K562 (cell line): ENCODE data around the gene LMBR1. TPM values are rescaled to one million over a fixed set of nuclear protein-coding genes. Genes with fewer than 3 reads are reported as not detected.

Source experiments
- ATAC-seq: fragments of 200-7000 bp; cut with Tn5 transposase; 3 replicates; pipeline ENCODE4 v1.9.1; 2020; ENCODE audit warnings: moderate library complexity
- BruUV-seq: library from RNA; stranded (reverse); fragments of 400-500 nt; replicated peaks from 2 replicates; lab custom pipeline; 2021; lab: Mats Ljungman, UMichigan
- CTCF ChIA-PET: fragments of 300-600 bp; formaldehyde crosslinking; extraction: SDS; loops from one replicate; lab custom pipeline; 2021; ENCODE audit warnings: low intra/inter-chr PET ratio; lab: Yijun Ruan, JAX
- POLR2A ChIA-PET: fragments of 300-600, 350-650 bp; sonication (Branson Sonifier 250); formaldehyde crosslinking; extraction: SDS; loops from one replicate; lab custom pipeline; 2021; ENCODE audit warnings: antibody characterized with exemption, inconsistent platforms; lab: Yijun Ruan, JAX
- DNase-seq, 4 experiments: peaks; one replicate each; pipeline versions ENCODE4 v3.0.0 to v3.0.0-alpha.2; 2011 to 2018; ENCODE audit warnings: low spot score in 3 of 4, mixed read lengths in 3 of 4; ENCODE audit errors: extremely low read depth in 1 of 4
- FAIRE-seq: peaks from 2 replicates; lab custom pipeline; 2011; peaks lifted over from hg19 to GRCh38; lab: Jason Lieb, UNC
- H2AFZ ChIP-seq: 2 replicates; pipeline ENCODE4 v1.6.0; 2011; ENCODE audit warnings: low read depth, low read length, control low read depth, inconsistent platforms
- H3K27ac ChIP-seq: fragments of 200-600 bp; 3 replicates; pipeline ENCODE4 v1.8.0; 2011; ENCODE audit warnings: low read depth, mild to moderate bottlenecking, control low read depth, inconsistent platforms, low read length, moderate library complexity, mixed read lengths; ENCODE audit errors: extremely low read depth
- H3K27me3 ChIP-seq, 2 experiments: fragments of 300-600 bp in 1 of 2; 2 replicates in 1 of 2; 3 replicates in 1 of 2; pipeline versions ENCODE4 v1.6.0 to v1.8.0; 2011; ENCODE audit warnings: inconsistent platforms in 2 of 2, low read length in 2 of 2, mild to moderate bottlenecking in 1 of 2, mixed read lengths in 1 of 2, moderate library complexity in 1 of 2; ENCODE audit not compliant: control insufficient read depth in 2 of 2, insufficient read depth in 2 of 2
- H3K36me3 ChIP-seq: fragments of 300-600 bp; 3 replicates; pipeline ENCODE4 v1.8.0; 2011; ENCODE audit warnings: mild to moderate bottlenecking, low read length, inconsistent platforms; ENCODE audit not compliant: control insufficient read depth, insufficient read depth
- H3K4me1 ChIP-seq, 2 experiments: fragments of 200-600 bp in 1 of 2; replicated peaks in 1 of 2; 2 replicates in 1 of 2; 3 replicates in 1 of 2; pipeline versions ENCODE4 v1.5.1 to v1.8.0; 2011; ENCODE audit warnings: inconsistent platforms in 2 of 2, low read length in 2 of 2, mild to moderate bottlenecking in 1 of 2, mixed read lengths in 1 of 2, moderate library complexity in 1 of 2; ENCODE audit not compliant: control insufficient read depth in 2 of 2, insufficient read depth in 2 of 2
- H3K4me2 ChIP-seq: 2 replicates; pipeline ENCODE4 v1.6.1; 2011; ENCODE audit warnings: low read length, control low read depth, inconsistent platforms, mixed read lengths; ENCODE audit not compliant: insufficient read depth
- H3K4me3 ChIP-seq: fragments of 200-600 bp; sonication (generic), shearing (Covaris generic); 2 replicates; pipeline ENCODE4 v1.5.1; 2016; ENCODE audit warnings: control low read depth, inconsistent platforms
- H3K79me2 ChIP-seq: fragments of 200-600 bp; 3 replicates; pipeline ENCODE4 v1.8.0; 2011; ENCODE audit warnings: low read length, inconsistent platforms; ENCODE audit not compliant: control insufficient read depth, insufficient read depth
- H3K9ac ChIP-seq, 2 experiments: 2 replicates each; pipeline versions ENCODE4 v1.6.0 to v1.6.1; 2011; ENCODE audit warnings: low read depth in 2 of 2, low read length in 2 of 2, control low read depth in 1 of 2, inconsistent platforms in 1 of 2, mild to moderate bottlenecking in 1 of 2, mixed read lengths in 1 of 2; ENCODE audit not compliant: insufficient read depth in 1 of 2
- H3K9me1 ChIP-seq: one replicate; pipeline ENCODE4 v1.6.0; 2011; ENCODE audit warnings: inconsistent platforms, mild to moderate bottlenecking, low read length, moderate library complexity; ENCODE audit not compliant: control insufficient read depth, insufficient read depth
- H3K9me3 ChIP-seq: replicated peaks from 2 replicates; pipeline ENCODE4 v1.5.1; 2011; ENCODE audit warnings: low read depth, low read length, inconsistent platforms; ENCODE audit not compliant: control insufficient read depth, insufficient read depth
- H4K20me1 ChIP-seq: replicated peaks from 2 replicates; pipeline ENCODE4 v1.6.1; 2011; ENCODE audit warnings: low read length, inconsistent platforms, mixed read lengths; ENCODE audit not compliant: control insufficient read depth, insufficient read depth
- ASH1L ChIP-seq: fragments of 450-650 bp; IDR thresholded peaks from 2 replicates; pipeline ENCODE4 v1.6.1; 2018; ENCODE audit warnings: borderline replicate concordance, mild to moderate bottlenecking, low read depth; ENCODE audit not compliant: partially characterized antibody
- DEAF1 ChIP-seq: fragments of 450-650 bp; formaldehyde crosslinking; IDR thresholded peaks from 2 replicates; pipeline ENCODE4 v1.4.0; 2020; ENCODE audit warnings: mild to moderate bottlenecking, moderate library complexity
- EZH2 ChIP-seq: IDR thresholded peaks from 2 replicates; pipeline ENCODE4 v1.6.1; 2012; ENCODE audit warnings: low read depth, mild to moderate bottlenecking, inconsistent platforms, low read length, borderline replicate concordance
- FOXJ2 ChIP-seq: fragments of 200-800 bp; sonication (Bioruptor generic); IDR thresholded peaks from 2 replicates; pipeline ENCODE4 v1.6.1; 2016; ENCODE audit warnings: missing genetic modification characterization, missing compliant biosample characterization
- KLF13 ChIP-seq: fragments of 450-650 bp; IDR thresholded peaks from 2 replicates; pipeline ENCODE4 v1.6.1; 2016; ENCODE audit warnings: missing genetic modification characterization, low read depth, mild to moderate bottlenecking, missing compliant biosample characterization, moderate library complexity, borderline replicate concordance
- NR2C1 ChIP-seq, 2 experiments: fragments of 450-650 bp; IDR thresholded peaks; 2 replicates each; pipeline ENCODE4 v1.6.1; 2017; ENCODE audit warnings: mild to moderate bottlenecking in 2 of 2, antibody characterized with exemption in 1 of 2, inconsistent platforms in 1 of 2, missing compliant biosample characterization in 1 of 2, missing genetic modification characterization in 1 of 2
- PKNOX1 ChIP-seq: fragments of 450-650 bp; IDR thresholded peaks from 2 replicates; pipeline ENCODE4 v1.6.1; 2016
- RFX7 ChIP-seq: fragments of 250-450 bp; sonication (Bioruptor Pico); IDR thresholded peaks from 2 replicates; pipeline ENCODE4 v1.5.1; 2021; ENCODE audit warnings: mild to moderate bottlenecking
- TRIM28 ChIP-seq: fragments of 450-650 bp; IDR thresholded peaks from 2 replicates; pipeline ENCODE4 v1.6.1; 2017
- ZNF212 ChIP-seq: fragments of 450-650 bp; formaldehyde crosslinking; IDR thresholded peaks from 2 replicates; pipeline ENCODE4 v1.4.0; 2020; ENCODE audit warnings: mild to moderate bottlenecking
- ZNF644 ChIP-seq: fragments of 200-800 bp; sonication (Bioruptor generic); IDR thresholded peaks from 2 replicates; pipeline ENCODE4 v1.6.1; 2016; ENCODE audit warnings: low read depth, missing genetic modification characterization, missing compliant biosample characterization
- WGBS: fragments of 100-300 bp; shearing (Covaris generic); methylation state at CpG from one replicate; pipeline ENCODE4 v1.1.6; 2016; ENCODE audit warnings: low coverage, mixed read lengths; ENCODE audit not compliant: insufficient coverage; ENCODE audit errors: missing lambda C conversion rate; 5-methylcytosine and 5-hydroxymethylcytosine counted together
- in situ Hi-C: fragments of 300-500 bp; cut with MboI; formaldehyde crosslinking; loops from 4 replicates; pipeline ENCODE4 v1.15.0; 2018; ENCODE audit warnings: inconsistent platforms, mixed read lengths
- intact Hi-C: fragments of 100-400 bp; cut with micrococcal nuclease; formaldehyde crosslinking; loops from 2 replicates; pipeline ENCODE4 v1.14.2; 2022
- polyA plus RNA-seq, 8 experiments: library from polyadenylated mRNA; depleted of rRNA in 4 of 8; stranded (reverse) in 5 of 8; unstranded in 3 of 8; fragments of >200 nt; fragmentation: Nextera tagmentation in 2 of 8; fragmentation: Illumina TruSeq in 1 of 8; extraction: Ambion mirVana in 2 of 8; extraction: Trizol in 1 of 8; gene quantifications; 2 replicates each; pipeline versions ENCODE4 v1.2.1 to v1.2.3, GENCODE V29; 2011 to 2014; ENCODE audit warnings: inconsistent platforms in 1 of 8, missing spikeins in 1 of 8
- total RNA-seq, 7 experiments: library from RNA; depleted of rRNA in 6 of 7; stranded (reverse); fragments of >200 nt in 6 of 7; fragmentation: Illumina TruSeq in 2 of 7; extraction: Trizol in 2 of 7; gene quantifications; 2 replicates each; pipeline versions ENCODE4 v1.2.1 to v1.2.3, GENCODE V29; 2011 to 2021; ENCODE audit warnings: low replicate concordance in 1 of 7
- TF ChIP-seq, protein P1 (sequence below): sonication (generic); formaldehyde crosslinking; IDR thresholded peaks from 2 replicates; pipeline ENCODE4 v1.8.0; 2023; ENCODE audit warnings: mild to moderate bottlenecking, missing genetic modification reagents
- TF ChIP-seq, protein P2 (sequence below): sonication (generic); formaldehyde crosslinking; IDR thresholded peaks from 2 replicates; pipeline ENCODE4 v1.5.0; 2020; ENCODE audit warnings: missing genetic modification reagents

The LMBR1 gene
- total and polyA plus RNA-seq, 9 of the 15 experiments (the other 6 are each of a cell fraction or from before 2014, with no cell fraction given), result 7.7 to 90.0 (median 59.9) TPM

DNA sequence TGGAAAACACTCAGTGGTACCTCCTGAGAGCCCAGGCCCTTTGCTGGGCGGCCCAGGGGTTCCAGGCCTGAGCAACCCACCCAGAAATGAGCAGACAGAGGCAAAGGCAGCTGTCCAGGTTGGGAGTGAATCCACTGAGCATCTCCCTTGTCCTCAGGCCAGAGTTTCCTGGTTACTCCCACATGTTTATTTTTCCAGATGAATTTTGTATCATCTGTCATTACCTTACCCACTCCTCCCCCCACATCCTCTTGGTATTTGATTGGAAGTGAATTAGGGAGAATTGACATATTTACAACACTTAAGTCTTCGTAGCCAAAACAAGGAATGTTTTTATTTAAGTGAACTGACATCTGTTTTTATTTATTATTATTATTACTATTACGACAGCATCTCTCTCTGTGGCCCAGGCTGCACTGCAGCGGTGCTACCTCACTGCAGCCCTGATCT lies 13.2 kb upstream of the LMBR1 start:
- BruUV-seq, result no TSS peak

More for the DNA sequence above, 13.2 kb upstream of the LMBR1 start:
- in situ Hi-C loops, result no loop called here
- WGBS, result 14% methylated on average over 4 of the region's 4 CpGs
- no peaks in the 10 kb centered on the region for H3K9me1 ChIP-seq
- FAIRE-seq, result no peak
- no peaks in the 10 kb centered on the region for H3K79me2 ChIP-seq
- no peak for TF ChIP-seq ZNF212
- no peak for TF ChIP-seq FOXJ2
- no peak for TF ChIP-seq ZNF644 (tag)
- TF ChIP-seq DEAF1 (CRISPR knock-in tag), result no peak
- TF ChIP-seq ASH1L, result no peak
- TF ChIP-seq PKNOX1, result no peak
- TF ChIP-seq TRIM28, result no peak
- no peak for TF ChIP-seq NR2C1 (IDR thresholded peaks at IDR 0.05)
- no peak for TF ChIP-seq NR2C1 (tag; IDR thresholded peaks at IDR 0.05)
- TF ChIP-seq, protein P1, sequence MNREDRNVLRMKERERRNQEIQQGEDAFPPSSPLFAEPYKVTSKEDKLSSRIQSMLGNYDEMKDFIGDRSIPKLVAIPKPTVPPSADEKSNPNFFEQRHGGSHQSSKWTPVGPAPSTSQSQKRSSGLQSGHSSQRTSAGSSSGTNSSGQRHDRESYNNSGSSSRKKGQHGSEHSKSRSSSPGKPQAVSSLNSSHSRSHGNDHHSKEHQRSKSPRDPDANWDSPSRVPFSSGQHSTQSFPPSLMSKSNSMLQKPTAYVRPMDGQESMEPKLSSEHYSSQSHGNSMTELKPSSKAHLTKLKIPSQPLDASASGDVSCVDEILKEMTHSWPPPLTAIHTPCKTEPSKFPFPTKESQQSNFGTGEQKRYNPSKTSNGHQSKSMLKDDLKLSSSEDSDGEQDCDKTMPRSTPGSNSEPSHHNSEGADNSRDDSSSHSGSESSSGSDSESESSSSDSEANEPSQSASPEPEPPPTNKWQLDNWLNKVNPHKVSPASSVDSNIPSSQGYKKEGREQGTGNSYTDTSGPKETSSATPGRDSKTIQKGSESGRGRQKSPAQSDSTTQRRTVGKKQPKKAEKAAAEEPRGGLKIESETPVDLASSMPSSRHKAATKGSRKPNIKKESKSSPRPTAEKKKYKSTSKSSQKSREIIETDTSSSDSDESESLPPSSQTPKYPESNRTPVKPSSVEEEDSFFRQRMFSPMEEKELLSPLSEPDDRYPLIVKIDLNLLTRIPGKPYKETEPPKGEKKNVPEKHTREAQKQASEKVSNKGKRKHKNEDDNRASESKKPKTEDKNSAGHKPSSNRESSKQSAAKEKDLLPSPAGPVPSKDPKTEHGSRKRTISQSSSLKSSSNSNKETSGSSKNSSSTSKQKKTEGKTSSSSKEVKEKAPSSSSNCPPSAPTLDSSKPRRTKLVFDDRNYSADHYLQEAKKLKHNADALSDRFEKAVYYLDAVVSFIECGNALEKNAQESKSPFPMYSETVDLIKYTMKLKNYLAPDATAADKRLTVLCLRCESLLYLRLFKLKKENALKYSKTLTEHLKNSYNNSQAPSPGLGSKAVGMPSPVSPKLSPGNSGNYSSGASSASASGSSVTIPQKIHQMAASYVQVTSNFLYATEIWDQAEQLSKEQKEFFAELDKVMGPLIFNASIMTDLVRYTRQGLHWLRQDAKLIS, result no peak
- no peak for TF ChIP-seq RFX7 (CRISPR knock-in tag)
- no peak for TF ChIP-seq KLF13 (tag)
- no peak for TF ChIP-seq EZH2
- TF ChIP-seq, protein P2, sequence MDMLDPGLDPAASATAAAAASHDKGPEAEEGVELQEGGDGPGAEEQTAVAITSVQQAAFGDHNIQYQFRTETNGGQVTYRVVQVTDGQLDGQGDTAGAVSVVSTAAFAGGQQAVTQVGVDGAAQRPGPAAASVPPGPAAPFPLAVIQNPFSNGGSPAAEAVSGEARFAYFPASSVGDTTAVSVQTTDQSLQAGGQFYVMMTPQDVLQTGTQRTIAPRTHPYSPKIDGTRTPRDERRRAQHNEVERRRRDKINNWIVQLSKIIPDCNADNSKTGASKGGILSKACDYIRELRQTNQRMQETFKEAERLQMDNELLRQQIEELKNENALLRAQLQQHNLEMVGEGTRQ (CRISPR knock-in tag), result no peak
- TF ChIP-seq, all 486 proteins: peak for 0
- DNase-seq (no peak), ATAC-seq (no peak)
- H2AFZ ChIP-seq, result no peak overlapping the region
- no peaks in the 10 kb centered on the region for H4K20me1 ChIP-seq
- H3K9ac ChIP-seq, result no peak overlapping the region
- no peaks in the 10 kb centered on the region for H3K36me3 ChIP-seq
- H3K27ac ChIP-seq, result no peak overlapping the region
- H3K4me2 ChIP-seq, result no peak overlapping the region
- CTCF ChIA-PET, result no interaction called here
- no peaks in the 10 kb centered on the region for H3K27me3 ChIP-seq
- no peaks in the 10 kb centered on the region for H3K9me3 ChIP-seq
- POLR2A ChIA-PET, result interaction anchor here (1.5 to 2.6 kb wide), 3 partner anchors 13 to 73 kb away, joined by 3 to 14 read pairs (median 4); partner anchors contain the start of gene LMBR1
- peaks cover 3 to 5% of the 10 kb centered on the region in 2 experiments; a peak in 3 of 5 replicates for H3K4me1 ChIP-seq
- intact Hi-C loops, result loop anchor here (10.0 kb wide), 2 partner anchors 149 to 229 kb away; partner anchors contain the start of gene UBE3C
- H3K4me3 ChIP-seq, result no peak overlapping the region
